GM18858 (cell line): ENCODE measurements around the gene PFKFB1.

Experiments used
- ATAC-seq: cut with Tn5 transposase; IDR thresholded peaks from one replicate; pipeline ENCODE4 v1.9.1; 2021; ENCODE audit not compliant: unreplicated experiment

The PFKFB1 gene

GRCh38 chrX:54994099-54994498 is at the start of gene PFKFB1:
PFKFB1 (minus strand) TSS chrX:54994188; CDS start chrX:54994007, 181 bp downstream.
- ATAC-seq, result no peak

- no peak for ATAC-seq
Observed at GRCh38 chrX:55041514-55041913, 47.5 kb upstream of the PFKFB1 start.

- ATAC-seq, result no peak
Observed at GRCh38 chrX:55039471-55039870, 45.5 kb upstream of the PFKFB1 start.

- ATAC-seq, result no peak
Observed at GRCh38 chrX:55033429-55033828, 39.4 kb upstream of the PFKFB1 start.

GRCh38 chrX:55030271-55031205 is 36.5 kb upstream of the PFKFB1 start, which contains the start of gene ALAS2:
ALAS2 (minus strand) TSS chrX:55030977; CDS start chrX:55026000, 4,977 bp downstream.
- ATAC-seq, result no peak

- ATAC-seq, result no peak
Observed at GRCh38 chrX:55029291-55029690, 35.3 kb upstream of the PFKFB1 start.

GRCh38 chrX:55028611-55029010 is 34.6 kb upstream of the PFKFB1 start:
- ATAC-seq, result no peak

GRCh38 chrX:55028040-55028439 is 34.1 kb upstream of the PFKFB1 start:
- ATAC-seq, result no peak

GRCh38 chrX:55026840-55027239 is 32.9 kb upstream of the PFKFB1 start:
- ATAC-seq, result no peak

GRCh38 chrX:55026143-55026542 is 32.2 kb upstream of the PFKFB1 start:
- ATAC-seq, result no peak

- ATAC-seq, result no peak
Observed at GRCh38 chrX:55014897-55015299, 20.9 kb upstream of the PFKFB1 start.

GRCh38 chrX:55011294-55011693 is 17.3 kb upstream of the PFKFB1 start:
- no peak for ATAC-seq

- no peak for ATAC-seq
Observed at GRCh38 chrX:55008571-55009358, 14.8 kb upstream of the PFKFB1 start.

GRCh38 chrX:55007656-55008055 is 13.7 kb upstream of the PFKFB1 start:
- ATAC-seq, result no peak

- no peak for ATAC-seq
Observed at GRCh38 chrX:55006827-55007621, 13.0 kb upstream of the PFKFB1 start.

GRCh38 chrX:55005256-55005655 is 11.3 kb upstream of the PFKFB1 start:
- no peak for ATAC-seq

- ATAC-seq, result no peak
Observed at GRCh38 chrX:55004231-55004630, 10.2 kb upstream of the PFKFB1 start.

- ATAC-seq, result peak; percentile 90
Observed at GRCh38 chrX:54999717-55000598, 6.0 kb upstream of the PFKFB1 start, which contains the start of gene APEX2. APEX2 (plus strand) TSS chrX:55000363; CDS start chrX:55000423, 60 bp downstream.

- no peak for ATAC-seq
Observed at GRCh38 chrX:54995621-54996020, 1.6 kb upstream of the PFKFB1 start.
